Activated CD4-positive, alpha-beta T cell treated with anti-CD3 and anti-CD28 coated beads, Interleukin-2, amount 50 U/mL, for 48 hours (primary cell): Measurements from ENCODE around the gene TPRN.

Experiments used
- DNase-seq, 2 experiments: peaks; one replicate each; pipeline ENCODE4 v3.0.0-alpha.2; 2020

The TPRN gene

GRCh38 chr9:137224830-137225694, 24.5 kb upstream of the TPRN start, which contains the start of gene CYSRT1:
Gene CYSRT1, plus strand, starts transcription at chr9:137225174. Its CDS starts 448 bp downstream, at chr9:137225622.
- DNase-seq = peak in 1 of 2 experiments; percentile 31

GRCh38 chr9:137223078-137223970, 22.8 kb upstream of the TPRN start:
- peak; percentile 97 to 98 for DNase-seq

- no peak for DNase-seq
These were observed 21.9 kb upstream of the TPRN start, which contains the start of gene RNF208 for GRCh38 chr9:137222190-137223077. Gene RNF208, minus strand, starts transcription at chr9:137222240. Its CDS starts 1,028 bp downstream, at chr9:137221212.

- DNase-seq = no peak
These were observed 21.1 kb upstream of the TPRN start for GRCh38 chr9:137221506-137222111.

- no peak for DNase-seq
These were observed 20.6 kb upstream of the TPRN start for GRCh38 chr9:137221095-137221505.

- no peak for DNase-seq
These were observed 20.0 kb upstream of the TPRN start for GRCh38 chr9:137220317-137221094.

- no peak for DNase-seq
These were observed 19.3 kb upstream of the TPRN start for GRCh38 chr9:137219757-137220316.

- no peak for DNase-seq
These were observed 18.3 kb upstream of the TPRN start for GRCh38 chr9:137218754-137219271.

GRCh38 chr9:137218212-137218753, 17.7 kb upstream of the TPRN start:
- no peak for DNase-seq

- DNase-seq = no peak
These were observed 17.0 kb upstream of the TPRN start for GRCh38 chr9:137217276-137218211.

GRCh38 chr9:137216188-137216965, 15.8 kb upstream of the TPRN start:
- no peak for DNase-seq

GRCh38 chr9:137215196-137215986, 14.8 kb upstream of the TPRN start:
- DNase-seq = no peak

GRCh38 chr9:137214620-137215019, 14.1 kb upstream of the TPRN start:
- no peak for DNase-seq

GRCh38 chr9:137213160-137214060, 12.9 kb upstream of the TPRN start:
- no peak for DNase-seq

- DNase-seq = no peak
These were observed 12.0 kb upstream of the TPRN start for GRCh38 chr9:137212520-137212919.

- no peak for DNase-seq
These were observed 11.0 kb upstream of the TPRN start for GRCh38 chr9:137211532-137211931.
